B cell (primary cell): ENCODE results near the gene TMPO. TPM values are rescaled to one million over a fixed set of nuclear protein-coding genes. Genes with fewer than 3 reads are reported as not detected.

Source experiments
- ATAC-seq: fragments of 200-7000 bp; cut with Tn5 transposase; one replicate; pipeline ENCODE4 v1.10.0; 2021; ENCODE audit warnings: low read depth, mild to moderate bottlenecking, moderate number of reproducible peaks, moderate library complexity
- CTCF ChIA-PET: fragments of 350-600 bp; sonication (Branson Sonifier 250); formaldehyde crosslinking; loops from one replicate; lab custom pipeline; 2021; ENCODE audit warnings: antibody characterized with exemption, inconsistent platforms; lab: Charles Lee
- POLR2A ChIA-PET: fragments of 350-600 bp; sonication (Branson Sonifier 250); formaldehyde crosslinking; loops from one replicate; lab custom pipeline; 2021; ENCODE audit warnings: antibody characterized with exemption; lab: Charles Lee
- DNase-seq: peaks from one replicate; pipeline ENCODE4 v3.0.0; 2013
- H2AFZ ChIP-seq: 2 replicates; pipeline ENCODE4 v1.6.1; 2012; ENCODE audit warnings: mild to moderate bottlenecking, low read depth, low read length; ENCODE audit not compliant: insufficient read depth, poor library complexity, severe bottlenecking
- H3K27ac ChIP-seq, 2 donors: 1 replicate in 1 of 2; 2 replicates in 1 of 2; pipeline ENCODE4 v1.5.1; 2012 to 2013; ENCODE audit warnings: low read length in 2 of 2, mild to moderate bottlenecking in 2 of 2, moderate library complexity in 1 of 2
- H3K27me3 ChIP-seq, 4 experiments: fragments of 200-600 bp in 1 of 4; sonication (generic) in 1 of 4; replicated peaks in 1 of 4; 1 replicate in 2 of 4; 2 replicates in 2 of 4; pipeline versions ENCODE4 v1.6.1 to v1.7.0; 2013 to 2016; ENCODE audit warnings: low read length in 3 of 4, mild to moderate bottlenecking in 2 of 4, mixed read lengths in 1 of 4, moderate library complexity in 1 of 4; ENCODE audit not compliant: insufficient read depth in 4 of 4, control insufficient read depth in 3 of 4; ENCODE audit errors: control extremely low read depth in 1 of 4
- H3K36me3 ChIP-seq, 2 experiments: replicated peaks in 1 of 2; 1 replicate in 1 of 2; 2 replicates in 1 of 2; pipeline versions ENCODE4 v1.6.1 to v1.7.1; 2013; ENCODE audit warnings: low read length in 1 of 2; ENCODE audit not compliant: insufficient read depth in 2 of 2, control insufficient read depth in 1 of 2; ENCODE audit errors: control extremely low read depth in 1 of 2, extremely low read depth in 1 of 2
- H3K4me1 ChIP-seq, 2 donors: fragments of 200-600 bp in 1 of 2; sonication (generic) in 1 of 2; 1 replicate in 1 of 2; 2 replicates in 1 of 2; pipeline versions ENCODE4 v1.5.1 to v1.6.1; 2013 to 2017; ENCODE audit warnings: low read length in 2 of 2; ENCODE audit not compliant: control insufficient read depth in 2 of 2, insufficient read depth in 2 of 2
- H3K4me2 ChIP-seq: replicated peaks from 2 replicates; pipeline ENCODE3; 2012; ENCODE audit warnings: mild to moderate bottlenecking, low read depth, low read length; ENCODE audit not compliant: poor library complexity, severe bottlenecking
- H3K4me3 ChIP-seq, 5 experiments: fragments of 200-600 bp in 1 of 5; sonication (generic) in 1 of 5; 1 replicate in 3 of 5; 2 replicates in 2 of 5; pipeline versions ENCODE4 v1.5.1 to v1.7.0; 2011 to 2016; ENCODE audit warnings: low read length in 4 of 5, mild to moderate bottlenecking in 4 of 5, low read depth in 2 of 5, control low read depth in 1 of 5, moderate library complexity in 1 of 5; ENCODE audit not compliant: insufficient read depth in 1 of 5; ENCODE audit errors: control extremely low read depth in 1 of 5, extremely low read depth in 1 of 5
- H3K79me2 ChIP-seq: fragments of 200-600 bp; sonication (generic); one replicate; pipeline ENCODE4 v1.6.0; 2016; ENCODE audit warnings: low read length; ENCODE audit not compliant: control insufficient read depth, insufficient read depth
- H3K9ac ChIP-seq: fragments of 200-600 bp; sonication (generic); 2 replicates; pipeline ENCODE4 v1.6.1; 2017; ENCODE audit warnings: mild to moderate bottlenecking, low read length, moderate library complexity
- H3K9me3 ChIP-seq, 3 donors: one replicate each; pipeline versions ENCODE4 v1.6.1 to v1.7.1; 2013; ENCODE audit warnings: low read length in 2 of 3; ENCODE audit not compliant: control insufficient read depth in 2 of 3, insufficient read depth in 1 of 3; ENCODE audit errors: control extremely low read depth in 1 of 3
- H4K20me1 ChIP-seq: 2 replicates; pipeline ENCODE4 v1.6.0; 2012; ENCODE audit warnings: mild to moderate bottlenecking, low read length; ENCODE audit not compliant: insufficient read depth, control insufficient read depth, poor library complexity, severe bottlenecking
- H3K27ac Mint-ChIP-seq: one replicate; pipeline ENCODE4 v1.8.0; 2021; ENCODE audit warnings: mixed read lengths
- H3K27me3 Mint-ChIP-seq: one replicate; pipeline ENCODE4 v1.8.0; 2021; ENCODE audit warnings: mixed read lengths
- H3K4me1 Mint-ChIP-seq: one replicate; pipeline ENCODE4 v1.8.0; 2021; ENCODE audit warnings: mixed read lengths
- H3K4me3 Mint-ChIP-seq: one replicate; pipeline ENCODE4 v1.8.0; 2021; ENCODE audit warnings: mixed read lengths
- H3K9me3 Mint-ChIP-seq: one replicate; pipeline ENCODE4 v1.8.0; 2022; ENCODE audit warnings: mixed read lengths; ENCODE audit not compliant: insufficient read depth
- CTCF ChIP-seq: fragments of 200-600 bp; IDR thresholded peaks from one replicate; pipeline ENCODE4 v1.8.0; 2022; ENCODE audit warnings: antibody characterized with exemption, mild to moderate bottlenecking
- EZH2 ChIP-seq: IDR thresholded peaks from 2 replicates; pipeline ENCODE4 v1.6.1; 2012; ENCODE audit warnings: borderline replicate concordance, low read depth, mild to moderate bottlenecking, moderate library complexity, low read length; ENCODE audit not compliant: insufficient read depth, poor library complexity, severe bottlenecking
- WGBS: methylation state at CpG from one replicate; pipeline ENCODE4 v1.1.5; 2013; ENCODE audit warnings: missing lambda C conversion rate; ENCODE audit not compliant: insufficient coverage; 5-methylcytosine and 5-hydroxymethylcytosine counted together
- intact Hi-C: fragments of 100-400 bp; cut with micrococcal nuclease; formaldehyde crosslinking; loops from one replicate; pipeline ENCODE4 v1.10.0; 2022
- polyA plus RNA-seq: library from polyadenylated mRNA; depleted of rRNA; stranded (reverse); fragments of >200 nt; gene quantifications from 2 replicates; pipeline ENCODE4 v1.2.3, GENCODE V29; 2012
- total RNA-seq, 2 donors: library from RNA; stranded (reverse); fragments of 120-200 nt in 1 of 2; gene quantifications; 1 replicate in 1 of 2; 2 replicates in 1 of 2; pipeline versions ENCODE4 v1.2.3 to v1.2.4, GENCODE V29; 2013 to 2022

Gene TMPO
- total and polyA plus RNA-seq, 2 donors (not counting 1 experiment from before 2014, with no cell fraction given) = 41.8 to 187 TPM

DNA sequence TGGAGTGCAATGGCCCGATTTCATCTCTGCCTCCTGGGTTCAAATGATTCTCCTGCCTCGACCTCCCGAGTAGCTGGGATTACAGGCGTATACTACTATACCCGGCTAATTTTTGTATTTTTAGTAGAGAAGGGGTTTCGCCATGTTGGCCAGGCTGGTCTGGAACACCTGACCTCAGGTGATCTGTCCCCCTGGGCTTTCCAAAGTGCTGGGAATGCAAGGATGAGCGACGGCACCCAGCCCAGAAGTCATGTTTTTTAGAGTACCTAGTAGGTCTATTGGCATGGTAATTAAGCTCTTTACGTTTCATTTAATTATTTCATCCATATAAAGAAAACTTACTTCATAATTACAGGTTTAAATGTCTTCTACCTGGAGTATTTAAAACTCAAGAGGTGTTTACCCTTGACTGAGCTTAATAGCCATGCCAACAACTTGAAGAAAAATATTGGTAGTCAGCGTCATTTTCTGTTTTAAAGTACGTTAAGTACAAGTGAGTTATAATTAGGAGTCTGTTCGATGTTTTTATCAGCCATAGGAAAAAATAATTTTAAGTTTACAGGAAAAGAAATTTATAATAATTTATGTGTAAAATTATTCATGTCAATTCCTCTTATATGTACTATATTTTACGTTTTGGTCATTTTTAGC lies 4.0 kb downstream of the TMPO start:
- no peak for TF ChIP-seq CTCF
- TF ChIP-seq EZH2 = no peak
- Histone ChIP-seq H3K9me3 (no peaks in the 10 kb centered on the region), H2AFZ (no peak overlapping the region), H3K4me1 (peaks cover 32 to 49% of the 10 kb centered on the region in 2 donors), H3K27ac (no peak overlapping the region), H3K36me3 (peaks cover 0 to 22% of the 10 kb centered on the region in 2 experiments), H3K4me2 (peak overlapping the region; percentile 11), H3K27me3 (no peaks in the 10 kb centered on the region), H3K4me3 (no peak overlapping the region), H3K9ac (no peak overlapping the region), H3K79me2 (peaks cover 78% of the 10 kb centered on the region), H4K20me1 (peaks cover 72% of the 10 kb centered on the region)
- no peak for ATAC-seq
- H3K27ac Mint-ChIP-seq = no peak overlapping the region
- WGBS = 82% methylated on average over 3 of the region's 13 CpGs
- H3K9me3 Mint-ChIP-seq = no peaks in the 10 kb centered on the region
- H3K4me1 Mint-ChIP-seq = peaks cover 50% of the 10 kb centered on the region
- H3K4me3 Mint-ChIP-seq = peak overlapping the region; percentile 39
- CTCF ChIA-PET = interaction anchor here (1.3 to 11.9 kb wide), 2 partner anchors 13 to 29 kb away, joined by 6 to 195 read pairs; no protein-coding TSS in a partner anchor
- no peaks in the 10 kb centered on the region for H3K27me3 Mint-ChIP-seq
- DNase-seq = no peak
- intact Hi-C loops = loop anchor here (10.0 kb wide), 2 partner anchors 1745 to 1945 kb away; partner anchors contain the start of genes DEPDC4 and SCYL2
- POLR2A ChIA-PET = no interaction called here

DNA sequence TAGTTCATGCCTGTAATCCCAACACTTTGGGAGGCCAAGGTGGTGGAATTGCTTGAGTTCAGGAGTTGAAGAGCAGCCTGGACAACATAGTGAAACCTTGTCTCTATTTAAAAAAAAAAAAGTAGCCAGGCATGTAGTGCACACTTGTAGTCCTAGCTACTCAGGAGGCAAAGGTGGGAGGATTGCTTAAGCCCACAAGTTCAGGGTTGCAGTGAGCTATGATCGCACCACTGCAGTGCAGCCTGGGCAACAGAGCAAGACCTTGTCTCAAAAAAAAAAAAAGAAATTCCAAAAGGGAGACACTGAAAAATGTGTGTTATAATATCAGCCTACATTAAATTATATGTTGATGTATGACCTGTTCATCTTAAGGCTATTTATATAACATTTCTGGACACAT lies 14.7 kb downstream of the TMPO start:
- no peak overlapping the region for H3K4me3 ChIP-seq
- no peak for ATAC-seq
- no peak for TF ChIP-seq EZH2
- no peak for TF ChIP-seq CTCF
- no peak overlapping the region for H3K9ac ChIP-seq
- no peaks in the 10 kb centered on the region for H3K9me3 ChIP-seq
- H3K27me3 ChIP-seq = no peaks in the 10 kb centered on the region
- peaks cover 0 to 70% of the 10 kb centered on the region in 2 experiments for H3K36me3 ChIP-seq
- Mint-ChIP-seq H3K4me3 (no peak overlapping the region), H3K27me3 (no peaks in the 10 kb centered on the region), H3K27ac (no peak overlapping the region), H3K4me1 (peaks cover 15% of the 10 kb centered on the region), H3K9me3 (no peaks in the 10 kb centered on the region)
- ChIA-PET CTCF (interaction anchor here (1.3 to 1.5 kb wide), 3 partner anchors 12 to 37 kb away, joined by 3 to 5 read pairs (median 4); no protein-coding TSS in a partner anchor), POLR2A (no interaction called here)
- H2AFZ ChIP-seq = no peak overlapping the region
- DNase-seq = no peak
- intact Hi-C loops = no loop called here
- H3K79me2 ChIP-seq = peaks cover 80% of the 10 kb centered on the region
- peaks cover 0 to 4% of the 10 kb centered on the region in 2 donors for H3K4me1 ChIP-seq
- no peak overlapping the region for H3K4me2 ChIP-seq
- H3K27ac ChIP-seq = no peak overlapping the region
- no CpG with 5 or more reads among the region's 1 CpG for WGBS
- peaks cover 77% of the 10 kb centered on the region for H4K20me1 ChIP-seq
